ENCODE results near the gene IFT81. TPM values are rescaled to one million over a fixed set of nuclear protein-coding genes. Genes with fewer than 3 reads are reported as not detected.

The IFT81 gene
- total and polyA plus RNA-seq, 3 donors from 2014 or later, result 20.1 to 43.4 (median 26.7) TPM

DNA sequence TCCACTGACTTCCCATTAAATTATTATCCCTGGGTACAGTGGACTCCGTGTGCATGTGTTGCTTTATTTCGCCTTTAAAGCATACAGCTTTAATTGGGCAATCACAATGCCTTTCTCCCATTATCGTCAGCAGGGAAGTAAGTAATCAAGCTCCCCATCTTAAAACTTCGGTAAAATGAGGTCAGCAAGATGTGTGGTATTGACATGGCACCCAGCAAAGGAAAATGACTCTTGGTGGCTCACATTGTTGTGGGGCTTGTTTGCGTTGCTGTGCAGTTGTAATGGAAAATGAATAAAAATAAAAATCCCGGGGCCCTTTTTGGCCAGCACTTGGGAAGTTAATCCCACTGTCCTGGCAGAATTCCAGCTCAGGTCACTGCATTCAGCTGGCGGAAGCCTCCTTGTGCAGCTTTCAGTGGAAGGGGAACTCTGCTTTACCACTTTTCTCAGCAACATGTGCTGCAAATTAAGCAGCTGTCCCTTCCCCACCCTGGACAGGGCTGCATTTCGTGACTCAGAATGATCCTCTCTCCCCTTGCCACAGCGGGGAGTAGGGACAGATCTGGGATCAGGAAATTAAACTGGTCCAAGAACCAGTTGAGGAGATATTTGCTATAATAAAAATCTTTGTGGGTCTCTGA is 142.9 kb downstream of the IFT81 start:
- Histone ChIP-seq H3K27me3 (no peaks in the 10 kb centered on the region), H3K27ac (peak overlapping the region in 1 of 2 donors; percentile 39), H3K4me3 (no peak overlapping the region), H3K4me1 (peaks cover 29% of the 10 kb centered on the region), H3K36me3 (ENCODE audit: low read depth, missing control alignments) (no peaks in the 10 kb centered on the region), H3K9me3 (no peaks in the 10 kb centered on the region)
- no peak for TF ChIP-seq POLR2A (IDR thresholded peaks at IDR 0.05)
- TF ChIP-seq, protein P1, sequence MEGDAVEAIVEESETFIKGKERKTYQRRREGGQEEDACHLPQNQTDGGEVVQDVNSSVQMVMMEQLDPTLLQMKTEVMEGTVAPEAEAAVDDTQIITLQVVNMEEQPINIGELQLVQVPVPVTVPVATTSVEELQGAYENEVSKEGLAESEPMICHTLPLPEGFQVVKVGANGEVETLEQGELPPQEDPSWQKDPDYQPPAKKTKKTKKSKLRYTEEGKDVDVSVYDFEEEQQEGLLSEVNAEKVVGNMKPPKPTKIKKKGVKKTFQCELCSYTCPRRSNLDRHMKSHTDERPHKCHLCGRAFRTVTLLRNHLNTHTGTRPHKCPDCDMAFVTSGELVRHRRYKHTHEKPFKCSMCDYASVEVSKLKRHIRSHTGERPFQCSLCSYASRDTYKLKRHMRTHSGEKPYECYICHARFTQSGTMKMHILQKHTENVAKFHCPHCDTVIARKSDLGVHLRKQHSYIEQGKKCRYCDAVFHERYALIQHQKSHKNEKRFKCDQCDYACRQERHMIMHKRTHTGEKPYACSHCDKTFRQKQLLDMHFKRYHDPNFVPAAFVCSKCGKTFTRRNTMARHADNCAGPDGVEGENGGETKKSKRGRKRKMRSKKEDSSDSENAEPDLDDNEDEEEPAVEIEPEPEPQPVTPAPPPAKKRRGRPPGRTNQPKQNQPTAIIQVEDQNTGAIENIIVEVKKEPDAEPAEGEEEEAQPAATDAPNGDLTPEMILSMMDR (IDR thresholded peaks at IDR 0.05), result no peak
- WGBS, 2 donors, result 34 to 40% methylated on average over 9 of the region's 9 CpGs
- DNase-seq, result no peak
- intact Hi-C loops (cut with DNase I; ENCODE audit: low total_unique reads), result no loop called here

Other genes starting within 250 kb of the IFT81 start
- gene GLTP, start 243.8 kb upstream of the IFT81 start, total RNA-seq, result 10 to 100 TPM; 20.0 to 23.1 TPM
- 27.1 TPM for gene GLTP, start 243.8 kb upstream of the IFT81 start, polyA plus RNA-seq (ENCODE audit: insufficient read depth, low read depth, low replicate concordance)
- 10 to 100 TPM; 38.0 to 59.4 TPM for gene TCHP, start 224.1 kb upstream of the IFT81 start, total RNA-seq
- 23.2 TPM for gene TCHP, start 224.1 kb upstream of the IFT81 start, polyA plus RNA-seq (ENCODE audit: insufficient read depth, low read depth, low replicate concordance)
- 10 to 100 TPM; 47.2 to 51.9 TPM for gene GIT2, start 128.0 kb upstream of the IFT81 start, total RNA-seq
- gene GIT2, start 128.0 kb upstream of the IFT81 start, polyA plus RNA-seq (ENCODE audit: insufficient read depth, low read depth, low replicate concordance), result 47.2 TPM
- 100 to 1,000 TPM; 129 to 165 TPM for gene ANKRD13A, start 124.9 kb upstream of the IFT81 start, total RNA-seq
- gene ANKRD13A, start 124.9 kb upstream of the IFT81 start, polyA plus RNA-seq (ENCODE audit: insufficient read depth, low read depth, low replicate concordance), result 156 TPM
- 10 to 100 TPM; 28.3 to 32.8 TPM for gene C12orf76, start 75.8 kb upstream of the IFT81 start, total RNA-seq
- 28.7 TPM for gene C12orf76, start 75.8 kb upstream of the IFT81 start, polyA plus RNA-seq (ENCODE audit: insufficient read depth, low read depth, low replicate concordance)
- 100 to 1,000 TPM; 205 to 226 TPM for gene ATP2A2, start 156.9 kb downstream of the IFT81 start, total RNA-seq
- gene ATP2A2, start 156.9 kb downstream of the IFT81 start, polyA plus RNA-seq (ENCODE audit: insufficient read depth, low read depth, low replicate concordance), result 291 TPM